NOMO-1 treated with DMSO at 0.1 percent for 48 hours (cell line): ENCODE measurements around the gene TSPYL2.

Source experiments
- DNase-seq: peaks from one replicate; lab custom pipeline; 2025; ENCODE audit not compliant: unreplicated experiment; lab: John Stamatoyannopoulos, UW

TSPYL2 gene

DNA sequence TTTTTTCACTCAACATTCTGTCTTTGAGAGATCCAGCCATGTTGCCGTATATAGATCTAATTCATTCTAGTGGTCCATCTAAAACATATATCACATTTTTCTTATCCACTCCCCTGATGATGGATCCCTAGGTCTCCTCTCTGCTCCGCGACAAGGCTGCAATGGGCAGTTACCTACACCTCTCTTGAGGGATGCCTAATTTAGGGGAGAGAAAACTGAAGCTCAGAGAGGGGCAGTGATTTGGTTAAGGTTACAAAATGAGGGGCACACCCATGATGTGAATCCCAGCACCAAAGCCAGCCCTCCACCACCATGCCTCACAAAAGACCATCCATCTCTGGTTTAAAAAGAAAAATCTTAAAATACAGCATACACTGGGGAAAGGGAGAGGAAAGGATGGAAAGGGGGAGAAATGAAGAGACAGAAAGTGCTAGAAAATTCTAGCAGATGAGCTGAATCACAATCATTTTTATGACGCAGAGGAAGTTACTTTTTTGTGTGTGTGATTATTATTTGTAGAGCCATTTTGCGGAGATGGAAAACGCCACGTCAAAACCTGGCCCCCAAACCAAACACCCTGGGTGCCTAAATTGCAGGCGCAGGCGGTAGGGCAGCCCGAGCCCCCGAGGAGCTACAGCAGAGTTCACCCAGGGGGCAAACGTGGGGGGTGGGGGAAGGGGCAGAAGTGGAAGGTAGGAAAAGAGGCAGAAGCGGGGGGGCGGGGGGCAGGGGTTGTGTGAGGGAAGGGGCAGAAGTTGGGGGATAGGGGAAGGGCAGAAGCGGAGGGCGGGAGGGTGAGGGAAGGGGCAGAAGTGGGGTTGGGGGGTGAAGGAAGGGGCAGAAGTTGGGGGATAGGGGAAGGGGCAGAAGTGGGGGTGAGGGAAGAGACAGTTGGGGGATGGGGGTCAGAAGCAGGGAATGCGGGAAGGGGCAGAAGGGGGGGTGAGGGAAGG is 1.3 kb upstream of the TSPYL2 start:
- DNase-seq = no peak

GRCh38 chrX:53082773-53083616 is 828 bp downstream of the TSPYL2 start:
- DNase-seq = no peak

DNA sequence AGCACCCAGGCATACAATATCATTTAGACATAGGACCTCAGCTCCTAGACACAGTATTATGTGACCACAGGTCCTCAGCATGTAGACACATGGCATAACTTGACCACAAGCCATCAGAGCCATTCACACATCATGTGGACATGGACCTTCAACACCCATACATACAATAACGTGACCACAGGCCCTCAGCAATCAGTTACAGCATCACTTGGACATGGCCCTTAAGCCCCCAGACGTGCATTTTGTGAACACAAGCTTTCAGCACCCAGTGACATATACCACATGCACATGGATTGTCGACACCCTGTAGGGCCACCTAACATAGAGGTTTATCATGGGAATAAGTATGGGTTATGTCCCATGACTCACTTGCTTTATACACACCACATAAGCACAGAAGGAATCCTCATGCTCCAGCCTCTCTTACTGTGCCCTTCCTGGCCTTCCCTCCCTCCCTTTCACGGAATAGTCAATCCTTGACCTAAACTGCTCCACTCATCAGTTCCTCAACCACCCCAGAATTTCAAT is 1.9 kb downstream of the TSPYL2 start:
- no peak for DNase-seq

DNA sequence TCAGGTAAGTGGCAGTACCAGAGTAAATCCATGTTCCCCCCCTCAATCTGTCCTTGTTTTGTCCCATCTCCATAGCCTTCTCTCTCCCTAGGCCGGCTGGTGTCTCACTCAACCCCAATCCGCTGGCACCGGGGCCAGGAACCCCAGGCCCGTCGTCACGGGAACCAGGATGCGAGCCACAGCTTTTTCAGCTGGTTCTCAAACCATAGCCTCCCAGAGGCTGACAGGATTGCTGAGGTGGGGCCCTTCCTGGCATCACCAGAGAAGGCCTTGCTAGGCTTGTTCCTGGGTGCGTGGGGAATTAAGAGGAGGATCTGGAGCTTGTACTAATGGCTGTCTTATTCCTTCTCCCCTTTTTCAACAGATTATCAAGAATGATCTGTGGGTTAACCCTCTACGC is 2.7 kb downstream of the TSPYL2 start:
- no peak for DNase-seq

DNA sequence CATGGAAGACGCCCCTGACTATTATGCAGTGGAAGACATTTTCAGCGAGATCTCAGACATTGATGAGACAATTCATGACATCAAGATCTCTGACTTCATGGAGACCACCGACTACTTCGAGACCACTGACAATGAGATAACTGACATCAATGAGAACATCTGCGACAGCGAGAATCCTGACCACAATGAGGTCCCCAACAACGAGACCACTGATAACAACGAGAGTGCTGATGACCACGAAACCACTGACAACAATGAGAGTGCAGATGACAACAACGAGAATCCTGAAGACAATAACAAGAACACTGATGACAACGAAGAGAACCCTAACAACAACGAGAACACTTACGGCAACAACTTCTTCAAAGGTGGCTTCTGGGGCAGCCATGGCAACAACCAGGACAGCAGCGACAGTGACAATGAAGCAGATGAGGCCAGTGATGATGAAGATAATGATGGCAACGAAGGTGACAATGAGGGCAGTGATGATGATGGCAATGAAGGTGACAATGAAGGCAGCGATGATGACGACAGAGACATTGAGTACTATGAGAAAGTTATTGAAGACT is 3.6 kb downstream of the TSPYL2 start:
- no peak for DNase-seq

DNA sequence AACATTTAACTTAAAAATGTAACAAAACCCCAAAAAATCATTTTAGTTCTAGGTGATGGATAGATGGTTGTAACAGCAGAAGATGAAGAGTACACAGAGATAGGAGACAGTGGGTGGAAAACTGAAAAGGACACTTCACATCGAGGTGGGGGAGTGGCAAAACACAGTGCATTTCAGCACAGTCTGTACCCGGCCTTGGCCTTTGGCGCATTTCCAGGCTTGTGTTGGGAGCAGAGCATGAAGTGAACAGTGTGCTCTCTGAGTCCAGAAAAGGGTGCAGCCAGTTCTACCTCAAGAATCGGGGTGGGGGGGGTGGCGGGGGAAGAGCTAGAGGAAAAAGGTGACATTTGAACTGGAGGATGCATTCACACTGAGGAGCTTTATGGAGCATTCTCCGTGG is 4.3 kb downstream of the TSPYL2 start:
- DNase-seq = no peak

DNA sequence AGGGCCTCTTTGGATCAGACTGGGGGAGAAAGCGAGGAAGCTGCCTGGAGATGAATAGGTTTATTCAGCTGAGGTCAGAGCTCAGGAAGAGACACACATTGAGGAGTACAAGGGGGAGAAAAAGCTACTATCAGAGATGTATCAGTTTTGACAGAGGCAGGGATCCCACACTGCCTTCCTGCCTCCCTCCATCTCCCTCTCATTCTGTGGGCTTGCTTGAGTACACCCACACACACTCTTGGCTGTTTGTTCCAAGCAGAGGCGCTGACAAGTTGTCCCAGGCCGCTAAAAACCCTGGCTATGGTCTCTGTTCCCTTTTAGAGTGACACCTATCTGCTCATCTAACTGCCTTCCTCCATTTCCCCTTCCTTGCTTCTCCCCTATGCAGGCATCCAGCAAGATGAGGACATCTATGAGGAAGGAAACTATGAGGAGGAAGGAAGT is 5.2 kb downstream of the TSPYL2 start:
- DNase-seq = no peak

- no peak for DNase-seq
Observed at GRCh38 chrX:53088136-53088974, 6.2 kb downstream of the TSPYL2 start.

DNA sequence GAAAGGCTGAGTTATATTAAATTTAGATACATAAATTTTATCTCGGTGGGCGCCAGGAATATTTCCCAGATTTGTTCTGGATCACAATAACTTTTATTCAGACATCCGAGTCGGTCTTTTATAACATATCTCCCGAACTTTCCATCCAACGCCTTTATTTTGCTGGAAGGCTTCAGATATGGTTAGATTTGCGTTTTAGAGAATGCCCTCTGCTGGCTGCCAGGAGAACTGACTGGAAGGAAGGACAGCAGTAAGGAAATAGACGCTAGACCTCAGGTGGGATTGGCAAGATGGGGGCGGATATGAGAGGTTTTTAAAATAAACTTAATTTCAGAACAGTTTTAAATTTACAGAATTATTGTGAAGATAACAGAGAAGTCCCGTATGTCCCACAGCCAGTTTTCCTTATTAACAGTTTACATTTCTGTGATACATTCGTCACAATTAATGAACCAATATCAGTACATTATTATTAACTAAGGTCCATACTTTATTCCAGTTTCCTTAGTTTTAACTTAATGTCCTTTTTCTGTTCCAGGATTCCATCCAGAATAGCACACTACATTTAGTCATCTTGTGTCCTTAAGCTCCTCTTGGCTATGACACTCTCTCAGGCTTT is 7.2 kb downstream of the TSPYL2 start:
- DNase-seq = peak; percentile 58

DNA sequence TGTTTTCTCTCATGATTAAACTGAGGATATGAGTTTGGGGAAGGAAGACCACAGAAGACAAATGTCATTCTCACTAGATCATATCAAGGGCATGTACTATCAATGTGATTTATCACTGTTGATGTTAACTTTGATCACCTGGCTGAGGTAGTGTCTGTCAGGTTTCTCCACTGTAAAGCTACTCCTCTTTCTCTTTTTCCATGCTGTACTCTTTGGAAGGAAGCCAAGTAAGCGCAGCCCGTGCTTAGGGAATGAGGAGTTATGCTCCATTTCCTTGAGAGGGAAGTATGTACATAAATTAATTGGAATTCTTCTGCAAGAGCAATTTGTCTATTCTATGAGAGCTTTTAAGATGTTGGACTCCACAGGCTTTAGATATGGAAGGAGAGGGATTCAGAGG is 7.8 kb downstream of the TSPYL2 start:
- no peak for DNase-seq

GRCh38 chrX:53091354-53091753 is 9.2 kb downstream of the TSPYL2 start:
- no peak for DNase-seq

GRCh38 chrX:53093177-53093655 is 11.0 kb downstream of the TSPYL2 start:
- peak; percentile 62 for DNase-seq

DNA sequence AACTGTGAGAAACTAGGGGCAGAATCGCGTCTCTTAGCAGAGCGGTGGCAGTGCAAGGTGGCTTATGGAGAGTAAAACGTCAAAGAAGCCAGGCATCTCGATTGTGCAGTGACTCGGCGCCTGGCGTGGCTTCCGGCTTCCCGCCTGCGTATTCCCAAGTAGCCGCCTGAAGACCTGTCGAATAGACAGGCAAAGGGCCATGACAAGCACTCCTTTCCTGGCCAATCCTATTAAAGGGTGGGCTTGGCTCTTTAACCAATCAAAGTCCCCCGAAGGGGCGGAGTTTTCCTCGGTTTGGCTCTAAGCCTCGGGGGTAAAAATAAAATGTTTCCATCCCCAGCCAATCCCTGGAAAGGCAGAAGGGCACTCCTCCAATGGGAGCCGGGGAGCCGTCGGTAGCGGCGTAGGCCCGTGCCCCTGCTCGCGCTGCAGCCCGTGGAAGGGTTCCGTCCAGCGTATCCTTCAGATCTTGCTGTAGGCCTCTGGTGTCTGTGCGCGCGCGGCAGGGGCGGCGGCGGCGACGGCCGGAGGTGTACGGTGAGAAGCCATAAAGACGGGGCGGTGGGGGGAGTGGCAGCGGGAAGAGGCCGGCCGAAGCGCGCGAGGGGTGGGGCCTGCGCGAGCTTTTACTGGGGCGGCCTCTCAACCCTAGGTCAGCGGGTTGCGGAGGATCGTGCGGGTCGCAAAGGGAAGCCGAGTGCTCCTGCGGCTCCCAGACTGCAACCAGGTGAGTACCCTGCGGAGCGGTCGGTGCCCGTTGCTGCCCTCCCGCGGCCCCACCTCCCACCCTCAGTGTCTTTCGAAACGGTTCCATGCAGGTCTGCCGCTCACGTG is 11.8 kb downstream of the TSPYL2 start, which contains the start of gene KANTR:
KANTR (plus strand) TSS at position 395 of the 834 bp plus-strand sequence. CDS start 30,131 bp downstream, outside the sequence.
- DNase-seq = peak; percentile 88

- no peak for DNase-seq
Observed at GRCh38 chrX:53094582-53094905, 12.4 kb downstream of the TSPYL2 start.

GRCh38 chrX:53095796-53096195 is 13.6 kb downstream of the TSPYL2 start:
- no peak for DNase-seq

GRCh38 chrX:53114864-53115549 is 32.8 kb downstream of the TSPYL2 start:
- DNase-seq = no peak

GRCh38 chrX:53115550-53115874 is 33.3 kb downstream of the TSPYL2 start:
- DNase-seq = no peak

- no peak for DNase-seq
Observed at GRCh38 chrX:53116101-53116500, 33.9 kb downstream of the TSPYL2 start.
